CD4-positive, CD25-positive, alpha-beta regulatory T cell (primary cell): ENCODE data around the gene ATP1B2. TPM values are rescaled to one million over a fixed set of nuclear protein-coding genes. Genes with fewer than 3 reads are reported as not detected.

Experiments used
- ATAC-seq, 2 donors: fragments of 150-1000 bp; cut with Tn5 transposase; one replicate each; pipeline ENCODE4 v1.10.0; 2021; ENCODE audit warnings: low read depth in 2 of 2, moderate number of reproducible peaks in 2 of 2, moderate library complexity in 1 of 2
- DNase-seq, 3 donors: peaks; one replicate each; pipeline versions ENCODE4 v3.0.0 to v3.0.0-alpha.2; 2012 to 2022; ENCODE audit warnings: mixed read lengths in 1 of 3
- H3K27ac ChIP-seq: one replicate; pipeline ENCODE4 v1.7.0; 2013; ENCODE audit warnings: mild to moderate bottlenecking, low read length; ENCODE audit not compliant: insufficient read depth, poor library complexity, severe bottlenecking
- H3K27me3 ChIP-seq: one replicate; pipeline ENCODE4 v1.7.0; 2013; ENCODE audit warnings: low read length; ENCODE audit not compliant: control insufficient read depth, insufficient read depth
- H3K36me3 ChIP-seq: one replicate; pipeline ENCODE4 v1.7.0; 2013; ENCODE audit warnings: mild to moderate bottlenecking, low read length, moderate library complexity; ENCODE audit not compliant: control insufficient read depth, insufficient read depth
- H3K4me1 ChIP-seq: 2 replicates; pipeline ENCODE4 v1.7.0; 2013; ENCODE audit warnings: mild to moderate bottlenecking, low read length; ENCODE audit not compliant: insufficient read depth, control insufficient read depth, poor library complexity, severe bottlenecking
- H3K4me3 ChIP-seq: one replicate; pipeline ENCODE4 v1.7.0; 2013; ENCODE audit warnings: low read depth, mild to moderate bottlenecking, low read length, moderate library complexity
- H3K9me3 ChIP-seq, 2 experiments: 1 replicate in 1 of 2; 2 replicates in 1 of 2; pipeline ENCODE4 v1.7.0; 2013; ENCODE audit warnings: low read length in 2 of 2, mild to moderate bottlenecking in 1 of 2, moderate library complexity in 1 of 2; ENCODE audit not compliant: control insufficient read depth in 2 of 2
- H3K27ac Mint-ChIP-seq, 3 donors: one replicate each; pipeline ENCODE4 v1.8.0; 2020 to 2022; ENCODE audit warnings: mild to moderate bottlenecking in 3 of 3, mixed read lengths in 3 of 3, moderate library complexity in 2 of 3
- H3K27me3 Mint-ChIP-seq: one replicate; pipeline ENCODE4 v1.8.0; 2022; ENCODE audit warnings: mild to moderate bottlenecking, mixed read lengths
- H3K36me3 Mint-ChIP-seq: one replicate; pipeline ENCODE4 v1.8.0; 2020; ENCODE audit warnings: mixed read lengths
- H3K4me1 Mint-ChIP-seq, 4 donors: one replicate each; pipeline ENCODE4 v1.8.0; 2020 to 2022; ENCODE audit warnings: mixed read lengths in 4 of 4, mild to moderate bottlenecking in 1 of 4
- H3K4me3 Mint-ChIP-seq, 4 donors: one replicate each; pipeline ENCODE4 v1.8.0; 2020 to 2022; ENCODE audit warnings: mild to moderate bottlenecking in 4 of 4, mixed read lengths in 4 of 4, moderate library complexity in 3 of 4
- H3K9me3 Mint-ChIP-seq, 7 donors: one replicate each; pipeline ENCODE4 v1.8.0; 2020 to 2022; ENCODE audit warnings: mixed read lengths in 7 of 7, mild to moderate bottlenecking in 3 of 7, moderate library complexity in 2 of 7
- polyA plus RNA-seq, 4 donors: library from polyadenylated mRNA; unstranded; fragments of 300-500 nt; fragmentation: Illumina TruSeq; gene quantifications; one replicate each; pipeline ENCODE4 v1.2.3, GENCODE V29; 2021
- total RNA-seq: library from RNA; stranded (reverse); gene quantifications from one replicate; pipeline ENCODE4 v1.2.3, GENCODE V29; 2022

The ATP1B2 gene
- total and polyA plus RNA-seq, 5 donors from 2014 or later: not detected

GRCh38 chr17:7702776-7703175, 52.0 kb downstream of the ATP1B2 start:
- peaks cover 19% of the 10 kb centered on the region for H3K36me3 Mint-ChIP-seq
- no peak overlapping the region for H3K4me3 Mint-ChIP-seq

DNA sequence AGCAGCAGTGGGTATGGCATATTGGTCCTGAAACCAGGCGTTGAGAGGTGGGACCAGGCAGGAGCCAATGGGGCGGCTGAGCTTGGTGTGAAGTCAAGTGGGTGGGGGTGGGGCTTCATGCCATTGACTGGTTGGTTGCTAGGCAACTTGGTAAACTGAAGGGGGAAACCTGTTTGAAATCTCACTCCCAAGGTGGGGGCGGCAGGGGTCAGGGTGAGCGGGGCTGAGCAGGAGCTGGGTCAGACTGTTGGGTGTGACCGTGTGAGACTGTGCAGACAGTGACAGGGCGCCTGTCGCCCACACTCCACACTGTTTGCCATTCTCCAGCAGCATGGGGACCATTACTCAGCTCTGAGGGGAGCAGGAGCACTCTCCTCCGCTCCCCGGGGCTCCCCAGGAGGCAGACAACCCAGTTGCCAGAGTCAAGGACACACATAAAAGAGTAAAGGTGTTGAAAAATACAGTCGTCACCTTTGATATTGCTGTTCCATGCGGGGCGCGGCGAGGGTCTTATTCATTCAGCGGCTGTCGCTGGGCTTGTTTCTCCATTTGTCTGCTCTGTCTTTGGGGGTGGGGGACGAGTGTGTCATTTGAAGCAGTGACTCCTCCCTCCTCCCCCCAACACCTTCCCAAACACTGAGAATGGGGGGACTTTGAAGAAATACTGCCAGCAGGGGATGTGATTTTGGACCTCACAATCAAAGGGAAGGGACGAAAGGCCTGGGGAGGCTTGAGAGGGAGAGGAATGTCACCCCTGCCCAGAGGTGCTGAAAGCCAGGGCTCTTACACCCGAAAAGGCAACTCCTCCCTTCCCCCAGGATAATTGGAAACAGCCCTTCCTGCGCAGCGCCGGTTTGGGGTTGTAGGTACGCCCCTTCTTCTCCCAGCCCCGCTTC, 53.1 kb downstream of the ATP1B2 start:
- peaks cover 36% of the 10 kb centered on the region for H3K27me3 Mint-ChIP-seq
- peaks cover 14% of the 10 kb centered on the region for H3K36me3 Mint-ChIP-seq
- no peaks in the 10 kb centered on the region for H3K9me3 ChIP-seq
- ATAC-seq (no peak), DNase-seq (no peak)
- H3K27ac ChIP-seq: no peak overlapping the region
- H3K4me3 Mint-ChIP-seq: peak overlapping the region in 3 of 4 donors; percentile 27 to 67 (median 48)
- peaks cover 0 to 3% (median 0%) of the 10 kb centered on the region in 7 donors for H3K9me3 Mint-ChIP-seq
- peaks cover 4% of the 10 kb centered on the region for H3K27me3 ChIP-seq
- H3K27ac Mint-ChIP-seq: no peak overlapping the region
- no peak overlapping the region for H3K4me3 ChIP-seq
- peaks cover 0 to 26% (median 5%) of the 10 kb centered on the region in 4 donors for H3K4me1 Mint-ChIP-seq
- H3K36me3 ChIP-seq: peaks cover 15% of the 10 kb centered on the region
- H3K4me1 ChIP-seq: peaks cover 14% of the 10 kb centered on the region

More at GRCh38 chr17:7702776-7703175, 52.0 kb downstream of the ATP1B2 start:
- Histone ChIP-seq H3K4me3 (no peak overlapping the region), H3K9me3 (no peaks in the 10 kb centered on the region), H3K27me3 (peaks cover 4% of the 10 kb centered on the region), H3K36me3 (peaks cover 15% of the 10 kb centered on the region), H3K4me1 (peaks cover 14% of the 10 kb centered on the region), H3K27ac (no peak overlapping the region)
- ATAC-seq (no peak), DNase-seq (no peak)
- no peaks in the 10 kb centered on the region for H3K9me3 Mint-ChIP-seq
- peaks cover 36% of the 10 kb centered on the region for H3K27me3 Mint-ChIP-seq
- no peak overlapping the region for H3K27ac Mint-ChIP-seq
- peaks cover 0 to 26% (median 5%) of the 10 kb centered on the region in 4 donors for H3K4me1 Mint-ChIP-seq

- Histone ChIP-seq H3K27ac (no peak within 1 kb of the TSS), H3K9me3 (no peaks in the 10 kb centered on the region), H3K4me3 (no peak within 1 kb of the TSS), H3K36me3 (peaks cover 15% of the 10 kb centered on the region), H3K4me1 (peaks cover 14% of the 10 kb centered on the region), H3K27me3 (peaks cover 4% of the 10 kb centered on the region)
- H3K4me1 Mint-ChIP-seq: peaks cover 0 to 26% (median 5%) of the 10 kb centered on the region in 4 donors
- ATAC-seq: no peak
- H3K27ac Mint-ChIP-seq: peak within 1 kb of the TSS in 1 of 3 donors; percentile 3
- H3K9me3 Mint-ChIP-seq: peaks cover 0 to 3% (median 0%) of the 10 kb centered on the region in 7 donors
- peaks cover 14% of the 10 kb centered on the region for H3K36me3 Mint-ChIP-seq
- peaks cover 41% of the 10 kb centered on the region for H3K27me3 Mint-ChIP-seq
- DNase-seq: no peak
- H3K4me3 Mint-ChIP-seq: peak within 1 kb of the TSS in 3 of 4 donors; percentile 67 to 83 (median 68)
Observed at GRCh38 chr17:7704601-7705268, 54.0 kb downstream of the ATP1B2 start, which contains the start of gene EFNB3. Gene EFNB3 (plus strand): TSS chr17:7705202. CDS start chr17:7705599, 397 bp downstream.

GRCh38 chr17:7705269-7706255, 54.8 kb downstream of the ATP1B2 start:
- Histone ChIP-seq H3K4me3 (no peak overlapping the region), H3K36me3 (peaks cover 13% of the 10 kb centered on the region), H3K9me3 (no peaks in the 10 kb centered on the region), H3K27me3 (peaks cover 4% of the 10 kb centered on the region), H3K27ac (no peak overlapping the region), H3K4me1 (peaks cover 14% of the 10 kb centered on the region)
- Mint-ChIP-seq H3K4me1 (peaks cover 0 to 32% (median 8%) of the 10 kb centered on the region in 4 donors), H3K9me3 (peaks cover 0 to 5% (median 0%) of the 10 kb centered on the region in 7 donors), H3K4me3 (peak overlapping the region in 3 of 4 donors; percentile 57 to 68 (median 63)), H3K27me3 (peaks cover 42% of the 10 kb centered on the region), H3K27ac (peak overlapping the region in 1 of 3 donors; percentile 3), H3K36me3 (peaks cover 13% of the 10 kb centered on the region)
- DNase-seq (no peak), ATAC-seq (peak in 1 of 2 donors; percentile 28)

- H3K9me3 ChIP-seq: no peaks in the 10 kb centered on the region
- no peak overlapping the region for H3K4me3 ChIP-seq
- Mint-ChIP-seq H3K27ac (no peak overlapping the region), H3K27me3 (peaks cover 48% of the 10 kb centered on the region), H3K4me1 (peaks cover 0 to 39% (median 9%) of the 10 kb centered on the region in 4 donors), H3K9me3 (peaks cover 0 to 5% (median 0%) of the 10 kb centered on the region in 7 donors), H3K36me3 (peaks cover 9% of the 10 kb centered on the region), H3K4me3 (no peak overlapping the region)
- H3K36me3 ChIP-seq: peaks cover 4% of the 10 kb centered on the region
- DNase-seq: no peak
- H3K27me3 ChIP-seq: peaks cover 4% of the 10 kb centered on the region
- no peak for ATAC-seq
- no peak overlapping the region for H3K27ac ChIP-seq
- H3K4me1 ChIP-seq: peaks cover 14% of the 10 kb centered on the region
Observed at GRCh38 chr17:7706631-7707354, 56.1 kb downstream of the ATP1B2 start.
